Measurements from ENCODE around the gene ZBTB7C. TPM values are rescaled to one million over a fixed set of nuclear protein-coding genes. Genes with fewer than 3 reads are reported as not detected.

Gene ZBTB7C
- total and polyA plus RNA-seq, 9 of the 15 experiments (the other 6 are each of a cell fraction or from before 2014, with no cell fraction given), result not detected

DNA sequence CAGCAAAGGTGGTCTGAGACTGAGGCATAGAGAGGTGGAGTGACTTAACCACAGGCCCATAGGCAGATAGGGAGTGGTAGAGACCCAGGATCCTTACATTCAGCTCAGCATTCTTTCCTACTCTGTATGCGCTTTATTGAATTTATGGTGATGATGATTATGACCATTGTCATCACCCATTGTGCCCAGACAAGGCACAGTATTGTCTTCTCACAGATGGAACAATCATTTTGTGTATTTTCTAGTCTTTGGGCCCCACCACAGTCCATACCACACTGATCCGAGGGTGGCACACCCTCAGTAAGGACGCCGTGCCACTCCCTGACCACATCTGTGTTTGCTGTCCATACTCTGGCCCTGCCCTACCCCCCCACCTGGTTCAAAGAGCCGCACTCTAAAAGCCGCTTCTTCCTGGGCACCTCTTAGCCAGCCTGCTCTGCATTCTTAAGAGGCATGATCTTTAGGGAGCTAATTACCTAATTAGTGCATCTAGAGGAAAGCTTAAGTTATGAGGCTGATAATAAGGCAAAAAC is 299.2 kb downstream of the ZBTB7C start (continued):
- TF ChIP-seq HNRNPLL (IDR thresholded peaks at IDR 0.05; ENCODE audit: low read depth, low read length, poor library complexity, severe bottlenecking) (no peak), HOMEZ (CRISPR knock-in tag; IDR thresholded peaks at IDR 0.05) (no peak), MEF2A (IDR thresholded peaks at IDR 0.05; ENCODE audit: control insufficient read depth, low read depth, low read length) (no peak), RBM15 (IDR thresholded peaks at IDR 0.05; ENCODE audit: insufficient read depth, low read length) (no peak)

GRCh38 chr18:48108136-48108535 is 301.0 kb downstream of the ZBTB7C start:
- in situ Hi-C loops (cut with MboI), result no loop called here
- Histone ChIP-seq H3K4me2 (ENCODE audit: insufficient read depth, low read length) (no peak overlapping the region), H3K4me3 (no peak overlapping the region), H3K9ac (ENCODE audit: insufficient read depth in 1 of 2, low read depth in 2 of 2, low read length in 2 of 2) (no peak overlapping the region), H3K9me1 (ENCODE audit: control insufficient read depth, insufficient read depth, low read length) (no peaks in the 10 kb centered on the region), H2AFZ (ENCODE audit: low read depth, low read length) (no peak overlapping the region), H3K9me3 (replicated peaks; ENCODE audit: control insufficient read depth, insufficient read depth, low read depth, low read length) (no peaks in the 10 kb centered on the region), H3K4me1 (replicated peaks in 1 of 2; ENCODE audit: control insufficient read depth in 2 of 2, insufficient read depth in 2 of 2, low read length in 2 of 2) (no peaks in the 10 kb centered on the region), H3K27ac (ENCODE audit: extremely low read depth, low read depth, low read length) (no peak overlapping the region), H3K79me2 (ENCODE audit: control insufficient read depth, insufficient read depth, low read length) (no peaks in the 10 kb centered on the region), H3K36me3 (ENCODE audit: control insufficient read depth, insufficient read depth, low read length) (no peaks in the 10 kb centered on the region), H3K27me3 (ENCODE audit: control insufficient read depth in 2 of 2, insufficient read depth in 2 of 2, low read length in 2 of 2) (peaks cover 0 to 21% of the 10 kb centered on the region in 2 experiments; a peak in 3 of 5 replicates), H4K20me1 (replicated peaks; ENCODE audit: control insufficient read depth, insufficient read depth, low read length) (no peaks in the 10 kb centered on the region)
- no TSS peak for BruUV-seq (replicated peaks)
- TF ChIP-seq, protein P1, sequence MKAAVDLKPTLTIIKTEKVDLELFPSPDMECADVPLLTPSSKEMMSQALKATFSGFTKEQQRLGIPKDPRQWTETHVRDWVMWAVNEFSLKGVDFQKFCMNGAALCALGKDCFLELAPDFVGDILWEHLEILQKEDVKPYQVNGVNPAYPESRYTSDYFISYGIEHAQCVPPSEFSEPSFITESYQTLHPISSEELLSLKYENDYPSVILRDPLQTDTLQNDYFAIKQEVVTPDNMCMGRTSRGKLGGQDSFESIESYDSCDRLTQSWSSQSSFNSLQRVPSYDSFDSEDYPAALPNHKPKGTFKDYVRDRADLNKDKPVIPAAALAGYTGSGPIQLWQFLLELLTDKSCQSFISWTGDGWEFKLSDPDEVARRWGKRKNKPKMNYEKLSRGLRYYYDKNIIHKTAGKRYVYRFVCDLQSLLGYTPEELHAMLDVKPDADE (conservative IDR thresholded peaks at IDR 0.05; ENCODE audit: control insufficient read depth, low read depth, low read length), result no peak
- WGBS (ENCODE audit: insufficient coverage, low coverage, missing lambda C conversion rate), result 0% methylated on average over 3 of the region's 11 CpGs
- ChIA-PET CTCF (ENCODE audit: low intra/inter-chr PET ratio) (no interaction called here), POLR2A (interaction anchor here (0.6 kb wide), 1 partner anchor 250 kb away, joined by 3 read pairs; no protein-coding TSS in a partner anchor)
- DNase-seq (ENCODE audit: extremely low read depth in 1 of 4, low spot score in 3 of 4), result no peak
- FAIRE-seq, result no peak
- intact Hi-C loops (cut with micrococcal nuclease), result no loop called here
- no peak for ATAC-seq

Data from K562 (cell line).